ENCODE data around the gene VPS37D.
A peak's percentile ranks its signal among the peaks of the same experiment; 100 is the strongest.
"Not testable (repeated sequence)": the region's sequence is repeated elsewhere in the genome, so short reads cannot be mapped to it uniquely, and the experiment has no call there.

VPS37D gene

GRCh38 chr7:73667344-73668102 is at the start of gene VPS37D:
Gene VPS37D (plus strand): TSS chr7:73667831. CDS start chr7:73667959, 128 bp downstream.
- TF ChIP-seq CTCF (IDR thresholded peaks at IDR 0.05) = peak; percentile 82

GRCh38 chr7:73618538-73618937 is 49.1 kb upstream of the VPS37D start:
- H3K4me3 ChIP-seq (ENCODE audit: low read depth in 1 of 2, low read length in 1 of 2) = no peak overlapping the region
- H3K27me3 ChIP-seq = peaks cover 93% of the 10 kb centered on the region
- H3K36me3 ChIP-seq = no peaks in the 10 kb centered on the region
- peaks cover 3 to 8% of the 10 kb centered on the region in 2 experiments for H3K4me1 ChIP-seq (ENCODE audit: control insufficient read depth in 1 of 2, insufficient read depth in 1 of 2, low read depth in 1 of 2, low read length in 1 of 2)
- no peak overlapping the region for H3K27ac ChIP-seq
- no peak for TF ChIP-seq CTCF (IDR thresholded peaks at IDR 0.05)
- H3K9me3 ChIP-seq = no peaks in the 10 kb centered on the region

More at GRCh38 chr7:73667344-73668102, at the start of gene VPS37D:
- peak within 1 kb of the TSS; percentile 47 to 63 for H3K4me3 ChIP-seq (ENCODE audit: low read depth in 1 of 2, low read length in 1 of 2)
- H3K27me3 ChIP-seq = peaks cover 94% of the 10 kb centered on the region
- H3K27ac ChIP-seq = no peak within 1 kb of the TSS
- no peaks in the 10 kb centered on the region for H3K9me3 ChIP-seq
- no peaks in the 10 kb centered on the region for H3K36me3 ChIP-seq
- peaks cover 8 to 11% of the 10 kb centered on the region in 2 experiments for H3K4me1 ChIP-seq (ENCODE audit: control insufficient read depth in 1 of 2, insufficient read depth in 1 of 2, low read depth in 1 of 2, low read length in 1 of 2)

- H3K27me3 ChIP-seq = peaks cover 93% of the 10 kb centered on the region
Measured at GRCh38 chr7:73619394-73619793, 48.2 kb upstream of the VPS37D start.

GRCh38 chr7:73621168-73622063 is 46.2 kb upstream of the VPS37D start:
- TF ChIP-seq CTCF (IDR thresholded peaks at IDR 0.05) = no peak
- H3K27me3 ChIP-seq = peaks cover 98% of the 10 kb centered on the region
- H3K4me3 ChIP-seq (ENCODE audit: low read depth in 1 of 2, low read length in 1 of 2) = no peak overlapping the region
- H3K27ac ChIP-seq = no peak overlapping the region
- no peaks in the 10 kb centered on the region for H3K36me3 ChIP-seq
- peaks cover 3 to 18% of the 10 kb centered on the region in 2 experiments for H3K4me1 ChIP-seq (ENCODE audit: control insufficient read depth in 1 of 2, insufficient read depth in 1 of 2, low read depth in 1 of 2, low read length in 1 of 2)
- H3K9me3 ChIP-seq = no peaks in the 10 kb centered on the region

More at GRCh38 chr7:73619394-73619793, 48.2 kb upstream of the VPS37D start:
- not testable (repeated sequence) for H3K4me3 ChIP-seq (ENCODE audit: low read depth in 1 of 2, low read length in 1 of 2); H3K27ac ChIP-seq; H3K9me3 ChIP-seq; H3K36me3 ChIP-seq
- peaks cover 3 to 16% of the 10 kb centered on the region in 2 experiments for H3K4me1 ChIP-seq (ENCODE audit: control insufficient read depth in 1 of 2, insufficient read depth in 1 of 2, low read depth in 1 of 2, low read length in 1 of 2)

GRCh38 chr7:73622527-73622908 is 45.1 kb upstream of the VPS37D start:
- Histone ChIP-seq H3K27ac (no peak overlapping the region), H3K4me1 (ENCODE audit: control insufficient read depth in 1 of 2, insufficient read depth in 1 of 2, low read depth in 1 of 2, low read length in 1 of 2) (peaks cover 3 to 18% of the 10 kb centered on the region in 2 experiments), H3K36me3 (no peaks in the 10 kb centered on the region), H3K4me3 (ENCODE audit: low read depth in 1 of 2, low read length in 1 of 2) (no peak overlapping the region), H3K27me3 (peaks cover 100% of the 10 kb centered on the region), H3K9me3 (no peaks in the 10 kb centered on the region)
- no peak for TF ChIP-seq CTCF (IDR thresholded peaks at IDR 0.05)

All from neutrophil (primary cell).